HG02938 (cell line): ENCODE measurements around the gene TMC4.
A peak's percentile ranks its signal among the peaks of the same experiment; 100 is the strongest.

Source experiments
- ATAC-seq: cut with Tn5 transposase; IDR thresholded peaks from one replicate; pipeline ENCODE4 v1.9.1; 2021; ENCODE audit warnings: mild to moderate bottlenecking, moderate library complexity; ENCODE audit not compliant: unreplicated experiment

TMC4 gene

DNA sequence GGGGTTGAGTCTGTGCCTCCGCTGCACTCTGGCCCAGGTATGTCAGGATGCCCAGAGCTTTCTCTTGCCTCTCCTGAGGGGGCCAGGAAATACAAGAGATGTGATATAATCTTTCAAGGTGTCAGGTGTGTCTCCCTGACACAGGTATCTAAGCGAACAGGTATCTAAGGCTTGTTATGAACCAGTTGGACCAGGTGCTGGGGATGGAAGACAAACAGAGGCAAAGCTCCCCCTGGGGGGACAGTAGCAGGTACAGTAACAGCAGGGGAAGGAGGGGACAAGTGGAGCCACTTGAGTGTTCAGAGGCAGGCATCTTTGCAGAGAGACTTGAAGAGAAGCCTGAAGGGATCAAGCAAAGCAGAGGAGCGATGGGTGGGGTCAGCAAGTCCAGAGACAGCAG is 16.0 kb downstream of the TMC4 start:
- ATAC-seq: no peak

DNA sequence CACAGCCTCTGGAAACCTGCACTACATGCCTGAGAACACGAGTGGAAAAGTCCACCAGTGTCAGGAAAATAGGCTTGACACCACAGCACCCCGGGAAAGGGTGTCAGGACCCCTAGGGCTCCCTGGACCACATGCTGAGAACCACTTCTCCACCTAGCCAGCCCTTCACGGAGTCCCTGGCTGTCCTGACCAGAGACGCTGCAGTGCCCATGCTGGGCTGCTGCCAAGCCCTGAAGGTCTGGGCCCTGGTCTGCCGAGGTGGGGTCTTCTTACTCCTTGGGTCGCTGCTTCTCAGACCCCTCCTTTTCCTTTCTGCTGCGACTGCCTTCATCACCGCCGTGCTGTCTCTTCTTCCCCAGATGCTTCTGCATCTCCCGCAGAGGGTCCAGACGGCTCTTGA is 16.5 kb downstream of the TMC4 start:
- no peak for ATAC-seq

DNA sequence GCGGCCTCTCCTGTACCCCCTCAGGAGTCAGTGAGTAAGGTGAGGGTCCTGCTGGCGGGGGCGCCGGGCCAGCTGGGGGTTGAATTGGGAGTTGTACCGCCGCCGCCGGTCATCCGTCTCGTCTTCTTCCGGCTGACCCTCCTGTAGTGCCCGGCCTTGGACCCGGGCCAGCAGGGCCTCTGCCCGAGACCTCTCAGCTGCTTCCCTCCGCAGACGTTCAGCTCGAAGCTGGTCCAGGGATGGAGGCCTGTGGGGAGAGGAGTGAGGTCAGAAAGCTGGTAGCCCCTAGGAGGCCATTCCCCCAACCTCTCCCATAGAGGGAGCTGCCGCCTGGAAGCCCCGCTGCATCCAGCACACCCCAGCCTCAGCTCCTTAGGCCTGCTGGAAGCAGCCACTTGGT is 17.3 kb downstream of the TMC4 start:
- no peak for ATAC-seq

DNA sequence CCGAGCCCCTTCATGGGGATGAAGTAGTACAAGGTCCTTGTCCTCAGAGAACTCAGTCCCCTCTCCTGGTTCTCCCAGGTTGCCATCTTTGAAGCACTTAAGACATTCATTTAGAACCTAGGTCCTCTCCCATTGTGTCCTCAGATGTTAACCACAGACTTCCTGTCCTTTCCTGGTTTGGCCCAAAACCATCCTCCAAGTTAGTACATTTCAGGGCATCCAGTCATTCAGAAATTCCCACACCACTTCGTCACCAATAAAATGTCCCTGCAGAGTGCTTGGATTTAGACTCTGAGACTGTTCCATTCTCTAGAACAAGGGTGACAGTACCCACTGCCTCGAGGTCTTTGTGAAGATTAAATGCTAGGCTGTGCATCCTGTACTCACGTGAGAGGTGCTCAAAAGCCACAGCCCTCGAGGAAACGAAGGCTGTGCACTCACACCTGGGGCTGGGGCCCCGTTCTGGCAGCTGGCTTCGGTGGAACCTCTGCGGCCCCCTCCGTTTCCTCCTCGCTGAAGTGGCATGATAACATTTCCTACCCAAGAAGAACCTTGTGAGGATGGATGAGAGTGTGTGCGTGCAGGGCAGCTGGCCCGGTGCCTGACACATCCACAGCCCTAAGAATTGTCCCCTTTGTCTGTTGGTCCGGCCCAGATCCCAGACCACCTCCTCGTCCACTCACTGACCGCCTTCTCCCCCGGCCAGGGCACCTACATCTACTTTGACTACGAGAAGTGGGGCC is 18.2 kb downstream of the TMC4 start:
- no peak for ATAC-seq

DNA sequence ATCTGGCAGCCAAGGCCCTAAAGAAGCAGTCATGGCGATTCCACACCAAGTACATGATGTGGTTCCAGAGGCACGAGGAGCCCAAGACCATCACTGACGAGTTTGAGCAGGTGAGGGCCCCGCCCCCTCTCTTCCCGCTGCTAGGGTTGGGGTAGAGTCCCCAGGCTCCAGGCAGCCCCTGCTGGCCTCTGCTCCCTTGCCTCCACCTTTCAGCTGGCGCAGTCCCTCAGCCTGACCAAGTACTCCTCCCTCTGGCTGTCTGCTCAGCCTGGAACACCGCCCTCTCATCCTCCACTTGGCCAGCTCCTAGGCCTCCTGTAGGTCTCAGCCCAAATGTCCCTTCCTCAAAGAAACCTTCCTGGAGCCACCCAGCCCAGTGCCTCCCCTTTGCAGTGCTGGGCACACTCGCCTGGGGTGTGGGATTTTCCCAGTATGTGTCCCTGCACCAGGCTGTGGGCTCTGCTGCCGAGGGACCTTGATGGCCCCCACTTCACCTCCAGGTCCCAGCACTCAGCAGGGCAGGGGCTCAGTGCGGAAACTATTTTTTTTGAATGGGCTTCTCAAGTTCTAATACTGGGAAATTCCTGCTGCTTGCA is 19.1 kb downstream of the TMC4 start:
- ATAC-seq: no peak

DNA sequence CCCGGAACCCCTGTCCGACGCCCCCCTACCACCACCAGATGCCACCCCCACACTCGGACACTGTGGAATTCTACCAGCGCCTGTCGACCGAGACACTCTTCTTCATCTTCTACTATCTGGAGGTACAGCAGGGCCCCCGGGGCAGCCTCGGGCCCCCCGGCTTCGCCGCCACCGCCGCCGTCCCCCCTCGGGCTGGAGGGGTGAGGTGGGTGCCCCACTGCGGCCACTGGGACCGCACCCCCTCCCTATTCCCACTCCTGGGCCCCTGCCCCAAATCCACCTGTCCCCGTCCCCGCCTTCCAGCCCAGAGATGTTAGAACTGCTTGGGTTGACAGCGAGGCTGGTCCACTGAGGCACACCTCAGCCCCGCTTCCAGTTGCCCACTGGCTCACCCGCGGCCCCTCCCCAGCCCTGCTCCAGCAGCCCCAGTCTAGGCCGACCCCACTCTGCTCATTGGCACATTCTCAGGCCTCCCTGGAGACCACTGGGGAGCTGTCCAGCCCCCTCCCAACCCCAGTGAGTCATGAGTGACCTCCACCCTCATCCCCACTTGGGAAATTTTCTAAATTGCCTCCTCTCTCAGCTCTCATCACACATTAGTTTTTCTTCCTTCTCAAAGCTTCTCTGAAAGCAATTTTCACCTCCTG is 20.0 kb downstream of the TMC4 start:
- no peak for ATAC-seq

DNA sequence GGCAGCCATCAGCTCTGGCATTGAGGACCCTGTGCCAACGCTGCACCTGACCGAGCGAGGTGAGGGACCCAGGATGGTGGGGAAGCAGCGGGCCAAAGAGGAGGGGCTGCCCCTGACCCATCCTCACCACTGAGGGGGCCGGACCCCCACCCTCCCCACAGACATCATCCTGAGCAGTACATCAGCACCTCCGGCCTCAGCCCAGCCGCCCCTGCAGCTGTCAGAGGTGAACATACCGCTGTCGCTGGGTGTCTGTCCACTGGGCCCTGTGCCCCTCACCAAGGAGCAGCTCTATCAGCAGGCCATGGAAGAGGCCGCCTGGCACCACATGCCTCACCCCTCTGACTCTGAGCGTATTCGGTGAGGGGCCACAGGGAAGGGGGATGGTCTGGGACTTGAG is 20.7 kb downstream of the TMC4 start:
- ATAC-seq: no peak

DNA sequence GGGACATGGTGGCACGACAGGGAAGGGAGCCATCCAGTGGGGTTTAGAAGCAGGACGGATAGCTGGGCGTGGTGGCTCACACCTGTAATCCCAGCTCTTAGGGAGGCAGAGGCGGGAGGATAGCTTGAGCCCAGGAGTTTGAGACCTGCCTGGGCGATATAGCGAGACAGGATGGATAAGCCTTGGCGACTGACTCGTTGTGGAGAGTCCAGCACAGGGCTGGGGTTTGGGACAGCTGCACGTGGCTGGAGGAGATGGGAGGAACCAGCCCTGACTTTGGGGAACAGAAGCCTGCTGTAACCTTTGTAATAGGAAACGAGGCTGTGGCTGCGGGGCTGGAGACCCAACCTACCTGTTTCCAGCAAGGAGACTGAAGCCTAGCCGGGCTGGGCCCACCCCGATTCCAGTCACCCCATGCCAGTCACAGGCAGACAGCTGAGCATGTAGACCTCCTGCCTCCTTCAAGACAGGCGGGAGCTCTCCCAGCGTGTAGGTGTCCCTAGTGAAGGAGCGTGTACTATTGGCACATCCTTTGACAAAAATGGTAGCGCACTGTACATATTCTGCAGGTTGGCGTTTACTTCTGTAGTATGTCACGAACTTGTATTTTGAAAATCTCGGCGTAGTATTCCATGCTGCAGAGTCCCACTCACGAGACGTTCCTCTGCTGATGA is 21.5 kb downstream of the TMC4 start:
- no peak for ATAC-seq

DNA sequence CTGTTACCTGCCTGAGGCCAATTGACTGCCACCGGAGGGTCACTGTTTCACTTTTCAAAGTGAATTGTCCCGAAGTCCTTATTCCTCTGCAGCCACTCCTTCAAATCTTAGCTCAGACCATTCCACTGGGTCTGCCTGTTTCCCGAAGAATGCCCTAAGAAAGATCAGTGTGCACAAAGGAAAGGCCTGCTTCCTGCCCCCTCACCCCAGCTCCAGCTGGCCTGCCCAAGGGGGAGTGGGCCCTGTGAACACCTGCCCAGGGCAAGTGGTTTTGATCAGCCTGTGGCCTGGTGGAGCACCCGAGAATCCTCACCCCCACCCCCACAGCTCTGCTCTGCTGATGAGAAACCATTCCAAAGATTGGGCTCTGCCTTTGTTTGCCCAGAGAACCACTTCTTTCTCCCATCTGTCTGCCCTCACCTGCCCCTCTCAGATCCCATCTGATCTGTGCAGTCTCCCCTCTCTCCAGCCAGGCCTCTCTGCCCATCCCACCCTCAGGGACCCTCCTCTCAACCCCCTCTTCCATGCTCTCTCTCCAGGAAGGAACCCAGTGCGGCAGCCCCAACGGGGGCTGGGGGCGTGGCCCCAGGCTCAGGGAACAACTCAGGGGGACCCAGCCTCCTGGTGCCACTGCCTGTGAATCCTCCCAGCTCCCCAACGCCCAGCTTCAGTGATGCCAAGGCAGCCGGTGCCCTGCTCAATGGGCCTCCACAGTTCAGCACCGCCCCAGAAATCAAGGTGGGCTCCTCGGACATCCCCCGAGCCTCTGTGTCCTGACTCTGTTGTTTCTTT is 23.7 kb downstream of the TMC4 start:
- no peak for ATAC-seq

DNA sequence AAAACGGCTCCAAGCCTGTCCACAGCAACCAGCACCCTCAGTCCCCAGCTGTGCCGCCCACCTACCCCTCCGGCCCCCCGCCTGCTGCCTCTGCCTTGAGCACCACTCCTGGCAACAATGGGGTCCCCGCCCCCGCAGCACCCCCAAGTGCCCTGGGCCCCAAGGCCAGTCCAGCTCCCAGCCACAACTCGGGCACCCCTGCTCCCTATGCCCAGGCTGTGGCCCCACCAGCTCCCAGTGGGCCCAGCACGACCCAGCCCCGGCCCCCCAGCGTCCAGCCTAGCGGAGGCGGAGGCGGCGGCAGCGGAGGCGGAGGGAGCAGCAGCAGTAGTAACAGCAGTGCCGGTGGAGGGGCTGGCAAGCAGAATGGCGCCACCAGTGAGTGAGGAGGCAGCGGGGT is 24.8 kb downstream of the TMC4 start:
- ATAC-seq: no peak

DNA sequence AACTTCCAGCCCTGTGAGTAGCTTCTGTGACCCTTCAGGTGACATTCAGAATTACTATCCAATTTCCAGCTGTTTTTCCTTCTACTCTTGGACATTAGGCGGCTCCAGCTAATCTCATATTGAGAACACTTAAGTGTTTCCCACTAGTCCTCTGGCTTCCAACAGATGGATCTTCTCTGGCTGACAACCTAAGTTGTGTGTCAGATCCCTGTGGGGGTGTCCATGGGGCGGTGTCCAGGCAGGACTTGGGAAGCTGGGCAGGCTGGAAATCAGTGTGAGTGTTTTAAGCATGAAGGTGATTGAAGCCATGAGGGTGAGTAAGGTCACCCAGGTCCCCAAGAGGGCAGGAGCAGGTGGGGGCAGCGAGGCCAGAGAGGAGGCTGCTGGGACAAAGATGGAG is 25.3 kb downstream of the TMC4 start:
- no peak for ATAC-seq

DNA sequence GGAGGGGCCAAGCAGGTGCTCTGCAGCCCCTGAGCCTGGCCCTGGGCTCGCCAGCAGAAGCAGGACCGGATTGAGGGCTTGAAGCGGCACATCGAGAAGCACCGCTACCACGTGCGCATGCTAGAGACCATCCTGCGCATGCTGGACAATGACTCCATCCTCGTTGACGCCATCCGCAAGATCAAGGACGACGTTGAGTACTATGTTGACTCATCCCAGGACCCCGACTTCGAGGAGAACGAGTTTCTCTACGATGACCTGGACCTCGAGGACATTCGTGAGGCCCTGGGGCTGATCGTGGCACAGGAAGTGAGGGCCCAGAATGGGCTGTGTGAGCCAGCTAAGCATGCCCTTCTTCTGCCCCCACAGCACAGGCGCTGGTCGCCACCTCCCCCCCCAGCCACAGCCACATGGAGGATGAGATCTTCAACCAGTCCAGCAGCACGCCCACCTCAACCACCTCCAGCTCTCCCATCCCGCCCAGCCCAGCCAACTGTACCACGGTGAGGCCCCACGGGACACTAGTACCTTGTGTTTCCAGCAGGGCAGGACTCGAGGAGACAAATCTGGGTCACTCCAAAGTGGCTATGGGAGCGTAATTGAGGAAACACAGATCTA is 27.3 kb downstream of the TMC4 start:
- no peak for ATAC-seq

DNA sequence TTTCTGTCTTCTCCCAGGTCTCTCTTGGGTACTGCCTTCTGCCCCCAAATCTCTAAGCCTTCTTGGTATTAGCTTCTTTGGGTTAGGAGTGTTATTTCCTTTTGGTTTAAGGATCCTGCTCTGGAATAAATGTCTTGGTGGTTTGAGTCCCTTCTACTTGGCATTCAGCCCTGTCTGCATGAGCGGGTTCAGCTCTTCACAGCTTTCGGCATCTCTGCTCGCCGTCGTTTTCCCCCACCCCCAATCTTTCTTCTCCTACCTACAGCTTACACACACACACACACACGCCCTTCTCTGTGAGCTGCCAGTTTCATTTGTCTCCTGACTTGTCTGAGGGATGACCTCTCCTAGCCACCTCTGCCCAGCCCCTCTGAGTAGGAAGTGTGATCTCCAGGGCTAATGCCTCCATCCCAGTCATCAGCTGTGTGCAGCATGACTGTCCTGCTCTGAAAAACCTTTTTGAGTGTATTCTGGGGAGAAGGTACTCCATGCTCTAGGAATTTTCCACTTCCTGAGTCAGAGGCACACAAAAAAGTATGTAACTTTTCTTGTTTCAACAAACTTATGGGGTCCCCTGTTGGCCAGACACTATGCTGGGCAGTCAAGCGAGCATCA is 30.7 kb downstream of the TMC4 start:
- ATAC-seq: no peak

DNA sequence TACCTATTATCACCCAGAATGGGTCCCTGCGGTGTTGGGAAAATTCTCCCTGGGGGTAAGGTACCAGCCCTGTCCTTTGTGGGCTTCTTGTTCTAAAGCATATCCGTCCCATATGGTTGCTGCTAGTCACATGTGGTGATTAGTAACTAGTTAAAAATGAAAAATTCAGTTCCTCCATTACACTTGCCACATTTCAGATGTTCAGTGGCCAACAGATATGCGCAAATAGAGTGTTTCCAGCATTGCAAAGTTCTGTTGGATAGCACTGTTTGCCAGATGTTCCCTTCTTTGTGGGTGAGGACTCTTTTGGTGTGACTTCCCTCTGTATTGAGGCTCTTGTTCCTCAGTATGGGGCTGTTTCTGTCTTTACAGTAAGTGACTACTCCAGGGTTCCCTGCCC is 31.6 kb downstream of the TMC4 start:
- ATAC-seq: no peak

DNA sequence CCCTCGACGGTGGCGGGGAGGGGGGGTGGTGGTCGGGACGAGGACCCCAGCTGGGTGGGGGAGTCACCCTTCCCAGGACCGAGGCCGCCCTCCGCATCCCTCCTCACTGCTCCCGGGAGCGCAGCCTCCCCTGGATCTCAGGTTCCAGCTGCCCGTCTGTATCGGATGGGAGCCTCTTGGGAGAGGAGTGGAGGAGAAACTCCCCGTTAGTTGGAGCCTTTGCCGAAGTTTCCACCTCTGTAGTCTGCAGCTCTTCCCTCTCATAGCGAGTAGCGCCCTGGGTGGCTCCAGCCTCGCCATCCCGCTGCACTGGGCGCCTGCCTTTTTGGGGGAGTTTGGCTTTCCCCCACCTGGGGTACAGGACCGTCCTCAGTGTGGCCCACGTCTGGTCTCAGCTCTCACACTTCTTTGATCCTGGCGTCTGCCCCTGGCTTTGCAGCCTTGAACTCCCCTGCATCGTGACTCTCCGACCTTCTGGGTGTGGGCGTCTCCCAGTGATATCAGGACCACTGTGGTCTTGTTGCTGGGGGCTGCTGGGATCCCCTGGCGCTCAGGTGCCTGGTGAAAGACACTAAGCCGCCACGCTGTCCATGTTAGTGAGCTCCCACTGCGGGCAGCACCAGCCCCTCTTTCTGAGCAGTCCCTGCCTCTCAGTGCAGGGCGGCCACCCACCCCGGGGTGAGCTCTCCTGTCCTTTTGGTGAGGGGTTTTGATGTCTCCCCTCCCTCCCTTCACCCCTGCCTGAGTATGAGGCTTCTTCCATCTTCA is 34.3 kb downstream of the TMC4 start:
- ATAC-seq: no peak

DNA sequence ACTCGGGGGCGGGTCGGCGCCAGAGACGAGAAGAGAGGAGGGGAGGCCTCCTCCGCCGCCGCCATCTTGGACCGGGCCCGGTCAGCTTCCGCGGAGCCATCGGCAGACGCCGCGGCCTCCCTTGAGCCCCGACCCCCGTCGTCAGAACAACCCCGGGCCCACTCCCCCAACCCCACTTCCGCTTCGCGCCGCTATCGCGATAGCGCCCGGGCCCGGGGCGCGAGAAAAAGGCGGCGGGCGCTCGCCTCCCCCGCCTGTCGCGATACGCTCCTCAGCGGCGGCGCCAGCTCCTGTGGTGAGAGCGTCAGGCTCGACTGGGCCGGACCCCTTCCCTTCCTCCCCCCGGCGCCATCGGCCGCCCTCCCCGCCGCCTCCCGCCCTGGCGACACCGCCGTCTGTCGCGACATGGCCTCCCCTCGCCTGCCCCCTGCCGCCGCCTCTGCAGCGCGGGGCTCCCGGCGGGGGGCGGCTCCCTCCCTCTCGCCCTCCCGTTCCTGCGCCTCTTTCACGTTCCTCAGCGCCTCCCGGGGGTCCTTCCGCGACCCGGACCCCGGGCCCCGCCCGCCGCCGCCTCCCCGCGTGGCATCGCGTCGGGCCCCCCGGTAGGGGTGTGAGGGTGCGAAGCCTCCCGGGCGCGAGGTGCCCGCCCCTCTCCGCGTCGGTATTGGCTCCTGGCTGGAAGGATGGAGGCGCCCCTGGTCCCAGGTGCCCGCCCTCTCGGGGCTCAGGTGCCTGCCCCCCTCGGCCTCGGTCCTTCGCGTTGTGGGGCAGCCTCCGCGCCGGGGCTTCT is 35.1 kb downstream of the TMC4 start, which contains the start of gene CNOT3:
Gene CNOT3 (plus strand): TSS at position 64 of the 790 bp plus-strand sequence. CDS start 5,217 bp downstream, outside the sequence.
- ATAC-seq: no peak

DNA sequence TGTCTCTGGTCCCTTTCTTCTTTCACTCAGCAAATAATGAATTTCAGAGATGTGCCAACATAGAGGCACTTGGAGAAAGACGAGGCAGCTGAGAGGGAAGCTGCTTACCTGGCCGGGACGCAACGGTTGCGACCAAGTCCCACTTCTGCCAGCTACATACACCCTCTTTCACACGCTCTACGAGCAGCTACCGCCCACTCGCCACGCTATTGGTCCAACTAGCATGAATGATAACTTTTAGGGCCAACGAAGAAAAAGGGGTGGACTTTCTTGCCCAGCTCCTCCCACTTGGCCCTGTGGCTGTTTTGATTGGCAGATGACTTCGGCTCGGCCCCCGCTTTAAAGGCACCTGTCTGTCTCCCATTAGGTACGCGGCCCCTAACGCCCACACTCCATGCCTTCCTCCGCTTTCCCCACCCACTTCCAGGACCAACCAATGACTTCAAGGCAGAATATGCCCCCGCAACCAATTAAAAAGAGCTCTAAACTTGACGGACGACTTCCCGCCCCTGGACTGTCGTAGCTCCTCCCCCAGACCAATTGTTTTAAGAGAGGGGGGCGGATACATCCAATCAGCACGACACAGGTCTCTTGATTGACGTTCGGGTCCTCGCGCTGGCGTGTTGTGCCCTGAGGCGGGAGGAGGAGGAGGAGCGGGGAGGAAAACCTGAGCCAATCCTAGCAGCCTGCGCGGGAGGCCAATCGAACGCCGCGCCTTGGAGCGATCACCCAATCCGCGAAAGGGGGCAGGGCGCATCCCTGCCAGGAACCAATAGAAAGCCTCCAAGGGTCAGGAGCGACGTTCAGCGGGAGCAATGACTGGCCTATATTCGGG is 35.9 kb downstream of the TMC4 start:
- peak; percentile 80 for ATAC-seq
